Heart left ventricle (tissue), 13 donors: Measurements from ENCODE around the gene TRIM5.

Experiments
- POLR2A ChIP-seq, 2 donors: fragments of 450-650 bp; IDR thresholded peaks; one replicate each; pipeline ENCODE4 v1.6.1; 2017; ENCODE audit warnings: antibody characterized with exemption in 2 of 2, mild to moderate bottlenecking in 2 of 2, moderate library complexity in 2 of 2
- TF ChIP-seq, protein P1 (sequence below), 12 donors: fragments of 200-600 bp; sonication (generic) in 4 of 12; IDR thresholded peaks; one replicate each; pipeline versions ENCODE4 v1.5.0 to v1.8.0; 2018 to 2022; ENCODE audit warnings: antibody characterized with exemption in 12 of 12, mild to moderate bottlenecking in 5 of 12
- donor health status: ischemic (EF 13 %, LVEDD 7.1; RV severe dilation, severe dysfunction).
- donor health status: DM: no; HTN: yes; CAD: no.
- donor health status: DM: no; HTN: no; CAD: no.
- donor health status: ischemic (EF 25% LVEDD 6.9; RV normal size, moderate dysfunction).
- donor health status: ischemic (EF 25% LVEDD 5.7; RV mildly dilated, moderate dysfunction).
- donor health status: ischemic (EF 35%, LVEDD 5.7; RV mildly dilated, moderate dysfunction).
- donor health status: nonischemic (EF 11% LVEDD 7.7; RV severe dilation, severe dysfunction).
- donor health status: DM: yes; HTN: yes; CAD: no.
- donor health status: PGD.
- donor health status: ischemic (EF 29% LVEDD 5.4; RV normal size, mild dysfunction).
- donor health status: nonischemic (EF 23%, LVEDD 6.1; RV moderate dilation, normal function).

DNA sequence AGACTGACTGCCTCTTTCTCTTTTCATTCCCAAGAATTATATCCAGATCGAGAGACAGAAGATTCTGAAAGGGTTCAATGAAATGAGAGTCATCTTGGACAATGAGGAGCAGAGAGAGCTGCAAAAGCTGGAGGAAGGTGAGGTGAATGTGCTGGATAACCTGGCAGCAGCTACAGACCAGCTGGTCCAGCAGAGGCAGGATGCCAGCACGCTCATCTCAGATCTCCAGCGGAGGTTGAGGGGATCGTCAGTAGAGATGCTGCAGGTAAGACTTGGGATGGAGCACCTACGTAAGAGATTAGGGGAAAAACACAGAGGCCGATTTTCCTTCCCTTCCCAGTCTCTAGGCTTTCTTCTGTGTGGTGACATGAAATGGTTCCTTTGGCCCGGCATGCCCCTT is 13.4 kb upstream of the TRIM5 start:
- TF ChIP-seq, protein P1, sequence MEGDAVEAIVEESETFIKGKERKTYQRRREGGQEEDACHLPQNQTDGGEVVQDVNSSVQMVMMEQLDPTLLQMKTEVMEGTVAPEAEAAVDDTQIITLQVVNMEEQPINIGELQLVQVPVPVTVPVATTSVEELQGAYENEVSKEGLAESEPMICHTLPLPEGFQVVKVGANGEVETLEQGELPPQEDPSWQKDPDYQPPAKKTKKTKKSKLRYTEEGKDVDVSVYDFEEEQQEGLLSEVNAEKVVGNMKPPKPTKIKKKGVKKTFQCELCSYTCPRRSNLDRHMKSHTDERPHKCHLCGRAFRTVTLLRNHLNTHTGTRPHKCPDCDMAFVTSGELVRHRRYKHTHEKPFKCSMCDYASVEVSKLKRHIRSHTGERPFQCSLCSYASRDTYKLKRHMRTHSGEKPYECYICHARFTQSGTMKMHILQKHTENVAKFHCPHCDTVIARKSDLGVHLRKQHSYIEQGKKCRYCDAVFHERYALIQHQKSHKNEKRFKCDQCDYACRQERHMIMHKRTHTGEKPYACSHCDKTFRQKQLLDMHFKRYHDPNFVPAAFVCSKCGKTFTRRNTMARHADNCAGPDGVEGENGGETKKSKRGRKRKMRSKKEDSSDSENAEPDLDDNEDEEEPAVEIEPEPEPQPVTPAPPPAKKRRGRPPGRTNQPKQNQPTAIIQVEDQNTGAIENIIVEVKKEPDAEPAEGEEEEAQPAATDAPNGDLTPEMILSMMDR (IDR thresholded peaks at IDR 0.05), result no peak
- TF ChIP-seq POLR2A (IDR thresholded peaks at IDR 0.05), result no peak
